Colonic mucosa (tissue), 4 donors: ENCODE measurements around the gene OSBP2. TPM values are rescaled to one million over a fixed set of nuclear protein-coding genes. Genes with fewer than 3 reads are reported as not detected.

Experiments used
- DNase-seq: peaks from one replicate; pipeline ENCODE4 v3.0.0-alpha.2; 2020
- H3K27ac ChIP-seq: fragments of 200-600 bp; one replicate; pipeline ENCODE4 v1.8.0; 2021
- H3K27me3 ChIP-seq: fragments of 200-600 bp; one replicate; pipeline ENCODE4 v1.8.0; 2021
- H3K36me3 ChIP-seq: fragments of 200-600 bp; one replicate; pipeline ENCODE4 v1.8.0; 2021
- H3K4me1 ChIP-seq: fragments of 200-600 bp; one replicate; pipeline ENCODE4 v1.8.0; 2021; ENCODE audit warnings: mild to moderate bottlenecking
- H3K4me3 ChIP-seq: fragments of 200-600 bp; one replicate; pipeline ENCODE4 v1.8.0; 2021
- H3K9ac ChIP-seq, 2 donors: one replicate each; pipeline ENCODE4 v1.7.0; 2013; ENCODE audit warnings: control low read depth in 2 of 2, low read depth in 2 of 2, low read length in 2 of 2
- H3K9me3 ChIP-seq: fragments of 200-600 bp; one replicate; pipeline ENCODE4 v1.8.0; 2021
- intact Hi-C: fragments of 100-400 bp; cut with DNase I; formaldehyde crosslinking; loops from one replicate; pipeline ENCODE4 v1.14.1; 2022
- total RNA-seq, 2 donors: library from RNA; stranded (reverse); fragmentation: NEBNext Ultra II Directional in 1 of 2; extraction: Animal tissue kit (Norgen Biotek cat#: 25700) in 1 of 2; gene quantifications; one replicate each; pipeline ENCODE4 v1.2.1, GENCODE V29; 2021
- TF ChIP-seq, protein P1 (sequence below): fragments of 200-600 bp; IDR thresholded peaks from one replicate; pipeline ENCODE4 v1.8.0; 2022; ENCODE audit warnings: antibody characterized with exemption, mild to moderate bottlenecking
- donor health status: healthy.
- donor health status: DM: no; HTN: no; CAD: no.
- donor health status: DM: no; HTN: no; CAD: no.

The OSBP2 gene
- total RNA-seq, 2 donors from 2014 or later, result 3.2 to 4.3 TPM

DNA sequence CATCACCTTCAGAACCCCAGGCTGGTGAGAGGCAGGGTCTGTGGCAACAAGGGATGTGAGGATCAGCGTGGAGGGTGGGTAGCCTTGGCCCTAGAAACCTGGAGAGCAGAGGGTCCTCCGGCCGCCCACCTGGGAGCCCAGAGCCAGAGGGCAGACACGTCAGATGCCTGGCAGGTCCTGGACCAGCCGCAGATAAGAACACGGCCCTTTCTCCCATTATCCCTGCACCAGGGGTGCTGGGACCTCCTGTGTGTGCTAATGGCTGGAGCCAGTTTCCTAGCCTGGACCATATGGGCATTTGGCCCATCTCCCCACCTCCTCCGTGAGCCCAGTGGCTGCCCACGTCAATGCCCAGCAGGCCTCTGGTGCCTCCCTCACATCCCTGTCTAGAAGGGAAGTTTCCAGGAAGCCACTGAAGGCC lies 185.5 kb downstream of the OSBP2 start:
- Histone ChIP-seq H3K9ac (no peak overlapping the region), H3K27me3 (no peaks in the 10 kb centered on the region), H3K4me3 (no peak overlapping the region), H3K4me1 (no peaks in the 10 kb centered on the region), H3K9me3 (no peaks in the 10 kb centered on the region), H3K27ac (no peak overlapping the region), H3K36me3 (no peaks in the 10 kb centered on the region)
- DNase-seq, result no peak
- TF ChIP-seq, protein P1, sequence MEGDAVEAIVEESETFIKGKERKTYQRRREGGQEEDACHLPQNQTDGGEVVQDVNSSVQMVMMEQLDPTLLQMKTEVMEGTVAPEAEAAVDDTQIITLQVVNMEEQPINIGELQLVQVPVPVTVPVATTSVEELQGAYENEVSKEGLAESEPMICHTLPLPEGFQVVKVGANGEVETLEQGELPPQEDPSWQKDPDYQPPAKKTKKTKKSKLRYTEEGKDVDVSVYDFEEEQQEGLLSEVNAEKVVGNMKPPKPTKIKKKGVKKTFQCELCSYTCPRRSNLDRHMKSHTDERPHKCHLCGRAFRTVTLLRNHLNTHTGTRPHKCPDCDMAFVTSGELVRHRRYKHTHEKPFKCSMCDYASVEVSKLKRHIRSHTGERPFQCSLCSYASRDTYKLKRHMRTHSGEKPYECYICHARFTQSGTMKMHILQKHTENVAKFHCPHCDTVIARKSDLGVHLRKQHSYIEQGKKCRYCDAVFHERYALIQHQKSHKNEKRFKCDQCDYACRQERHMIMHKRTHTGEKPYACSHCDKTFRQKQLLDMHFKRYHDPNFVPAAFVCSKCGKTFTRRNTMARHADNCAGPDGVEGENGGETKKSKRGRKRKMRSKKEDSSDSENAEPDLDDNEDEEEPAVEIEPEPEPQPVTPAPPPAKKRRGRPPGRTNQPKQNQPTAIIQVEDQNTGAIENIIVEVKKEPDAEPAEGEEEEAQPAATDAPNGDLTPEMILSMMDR, result no peak
- intact Hi-C loops, result no loop called here

DNA sequence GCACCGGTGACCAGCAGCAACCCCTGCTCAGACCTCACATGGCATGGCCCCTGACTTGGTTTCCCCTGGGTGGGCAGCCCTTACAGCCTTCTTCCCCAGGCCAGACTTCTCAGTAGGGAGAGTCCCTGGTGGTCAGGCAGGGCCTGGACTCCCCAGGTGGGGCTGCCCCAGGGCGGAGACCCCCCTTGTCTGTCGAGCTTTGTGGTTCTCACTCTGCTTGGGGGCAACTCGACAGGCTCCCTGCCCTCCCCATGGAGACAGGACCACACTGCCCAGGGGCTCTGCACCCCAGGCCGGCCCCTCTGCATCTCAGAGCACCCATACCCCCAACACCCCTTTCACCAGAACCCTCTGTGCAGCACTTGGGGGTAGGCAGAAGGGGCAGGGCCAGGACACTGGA lies 186.2 kb downstream of the OSBP2 start:
- H3K27ac ChIP-seq, result no peak overlapping the region
- H3K9ac ChIP-seq, result no peak overlapping the region
- intact Hi-C loops, result no loop called here
- no peak for DNase-seq
- no peaks in the 10 kb centered on the region for H3K9me3 ChIP-seq
- H3K4me3 ChIP-seq, result no peak overlapping the region
- H3K27me3 ChIP-seq, result no peaks in the 10 kb centered on the region
- no peaks in the 10 kb centered on the region for H3K4me1 ChIP-seq
- TF ChIP-seq, protein P1, result no peak
- no peaks in the 10 kb centered on the region for H3K36me3 ChIP-seq

DNA sequence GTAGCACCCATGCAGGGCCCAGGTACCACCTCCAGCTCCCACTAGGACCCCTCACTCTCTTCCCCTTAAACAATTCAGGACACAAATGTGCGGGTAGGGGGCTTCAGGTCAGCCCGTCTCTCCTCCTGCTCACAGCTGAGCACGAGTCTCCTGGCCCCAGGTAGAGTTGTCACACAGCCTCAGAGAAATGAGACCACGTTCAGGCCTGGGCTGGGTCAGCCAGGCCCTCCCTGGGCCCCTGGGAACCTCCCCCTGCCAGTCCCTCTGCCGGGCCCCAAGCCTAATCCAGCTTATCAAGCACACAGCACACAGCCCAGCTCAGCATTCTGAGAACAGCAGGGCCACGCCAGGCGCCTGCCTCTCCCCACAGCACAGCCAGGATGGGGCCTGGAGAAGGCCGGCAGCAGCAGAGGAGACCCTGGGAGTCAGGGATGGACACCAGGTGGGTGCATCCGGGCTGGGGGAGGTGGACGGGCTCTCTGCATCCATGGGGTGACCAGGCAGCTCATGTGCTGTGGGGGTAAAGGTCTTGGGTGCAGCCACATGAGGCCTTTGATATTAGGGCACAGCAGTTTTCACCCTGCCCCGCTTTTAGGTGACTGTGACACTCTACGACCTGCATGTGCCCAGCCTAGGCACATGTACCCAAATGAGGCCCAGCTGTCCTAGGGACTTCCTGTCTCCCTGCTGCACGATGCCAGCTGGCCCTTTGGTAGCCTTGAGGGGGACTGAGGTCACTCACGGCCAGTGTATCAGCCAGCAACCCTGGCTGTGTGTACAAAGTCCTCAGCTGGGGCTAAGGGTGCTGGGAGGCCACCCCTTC lies 186.9 kb downstream of the OSBP2 start:
- Histone ChIP-seq H3K4me3 (no peak overlapping the region), H3K27me3 (no peaks in the 10 kb centered on the region), H3K9ac (no peak overlapping the region), H3K27ac (no peak overlapping the region), H3K36me3 (no peaks in the 10 kb centered on the region), H3K9me3 (no peaks in the 10 kb centered on the region), H3K4me1 (no peaks in the 10 kb centered on the region)
- TF ChIP-seq, protein P1, result no peak
- DNase-seq, result no peak
- intact Hi-C loops, result no loop called here

DNA sequence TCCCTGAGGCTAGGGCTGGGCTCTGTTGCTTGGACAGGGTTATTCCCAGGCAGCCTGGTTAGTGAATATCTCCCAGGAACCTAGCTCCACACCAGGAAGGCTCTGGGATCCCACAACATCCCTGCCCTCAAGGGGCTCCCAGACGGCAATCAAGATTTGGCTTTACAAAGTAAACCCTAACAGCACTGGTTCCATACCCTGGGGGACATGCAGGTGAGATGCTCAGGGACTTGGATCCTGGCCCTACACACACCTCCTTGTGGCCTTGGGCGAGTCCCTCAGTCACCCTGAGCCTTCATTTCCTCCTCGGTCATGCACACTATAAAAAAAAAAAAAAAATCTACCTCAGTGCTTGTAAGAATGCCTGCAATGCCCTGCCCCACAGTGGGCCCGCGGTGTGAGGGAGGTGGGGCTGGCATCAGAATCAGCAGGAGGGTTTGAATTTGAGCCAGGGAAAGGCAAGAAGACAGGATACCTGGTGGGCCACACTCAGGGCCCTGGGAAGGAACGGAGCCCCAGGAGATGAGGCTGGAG lies 187.6 kb downstream of the OSBP2 start:
- Histone ChIP-seq H3K4me1 (no peaks in the 10 kb centered on the region), H3K27me3 (no peaks in the 10 kb centered on the region), H3K4me3 (no peak overlapping the region), H3K9me3 (no peaks in the 10 kb centered on the region), H3K36me3 (no peaks in the 10 kb centered on the region), H3K27ac (no peak overlapping the region), H3K9ac (no peak overlapping the region)
- TF ChIP-seq, protein P1, result no peak
- DNase-seq, result no peak
- intact Hi-C loops, result no loop called here

DNA sequence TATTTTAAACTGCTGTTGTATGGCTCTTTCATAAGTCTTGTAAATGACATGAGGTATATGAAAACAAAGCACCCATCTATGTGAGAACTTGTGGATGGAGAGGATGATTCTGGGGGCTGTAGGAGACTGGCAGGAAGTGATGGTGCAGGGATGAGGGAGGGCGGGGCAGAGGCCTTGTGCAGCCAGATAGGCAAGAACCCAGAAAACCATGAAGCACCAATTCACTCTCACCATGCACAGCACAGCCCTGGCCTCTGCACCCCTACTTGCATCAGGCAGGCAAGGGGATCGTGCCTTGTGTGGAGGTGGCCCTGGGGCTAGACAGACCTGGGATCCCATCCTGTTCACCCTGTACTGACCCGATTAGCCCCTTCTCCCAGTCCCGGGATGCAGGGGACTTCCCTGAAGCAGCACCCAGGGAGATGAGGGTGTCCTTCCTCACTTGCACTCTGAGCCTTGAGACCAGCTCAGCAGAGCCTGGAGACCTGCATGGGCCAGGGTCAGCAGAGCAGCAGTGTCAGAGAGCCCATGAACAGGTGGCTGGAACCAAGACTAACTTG lies 188.4 kb downstream of the OSBP2 start:
- Histone ChIP-seq H3K27me3 (no peaks in the 10 kb centered on the region), H3K9me3 (no peaks in the 10 kb centered on the region), H3K9ac (no peak overlapping the region), H3K4me3 (no peak overlapping the region), H3K4me1 (no peaks in the 10 kb centered on the region), H3K27ac (no peak overlapping the region), H3K36me3 (no peaks in the 10 kb centered on the region)
- TF ChIP-seq, protein P1, result no peak
- DNase-seq, result no peak
- intact Hi-C loops, result no loop called here
